Neural progenitor cell (in vitro differentiated cells): ENCODE measurements around the gene KSR1. TPM values are rescaled to one million over a fixed set of nuclear protein-coding genes. Genes with fewer than 3 reads are reported as not detected.

Source experiments
- DNase-seq: peaks from one replicate; pipeline ENCODE4 v3.0.0-alpha.2; 2016; ENCODE audit warnings: low spot score
- H2AFZ ChIP-seq: fragments of 200-600 bp; sonication (generic); replicated peaks from 2 replicates; pipeline ENCODE4 v1.6.1; 2016; ENCODE audit warnings: antibody characterized with exemption
- H3F3A ChIP-seq: fragments of 200-600 bp; sonication (generic); 2 replicates; pipeline ENCODE4 v1.6.1; 2016; ENCODE audit warnings: antibody characterized with exemption, low read depth
- H3K27ac ChIP-seq: fragments of 200-600 bp; sonication (generic); 2 replicates; pipeline ENCODE4 v1.5.1; 2016; ENCODE audit warnings: mild to moderate bottlenecking
- H3K27me3 ChIP-seq: fragments of 200-600 bp; sonication (generic); 2 replicates; pipeline ENCODE4 v1.6.1; 2016; ENCODE audit warnings: mild to moderate bottlenecking, moderate library complexity
- H3K36me3 ChIP-seq: fragments of 200-600 bp; sonication (generic); 2 replicates; pipeline ENCODE4 v1.5.1; 2016
- H3K4me1 ChIP-seq: fragments of 200-600 bp; sonication (generic); 2 replicates; pipeline ENCODE4 v1.6.1; 2016; ENCODE audit warnings: mixed run types
- H3K4me2 ChIP-seq: fragments of 200-600 bp; sonication (generic); 2 replicates; pipeline ENCODE4 v1.6.1; 2016
- H3K4me3 ChIP-seq: fragments of 200-600 bp; sonication (generic); 2 replicates; pipeline ENCODE4 v1.5.1; 2016
- H3K79me2 ChIP-seq: fragments of 200-600 bp; sonication (generic); 2 replicates; pipeline ENCODE4 v1.6.1; 2016; ENCODE audit warnings: low read depth
- H3K9ac ChIP-seq: fragments of 200-600 bp; sonication (generic); 2 replicates; pipeline ENCODE4 v1.6.1; 2016
- H3K9me3 ChIP-seq: fragments of 200-600 bp; sonication (generic); 2 replicates; pipeline ENCODE4 v1.5.1; 2016; ENCODE audit warnings: low read depth
- H4K20me1 ChIP-seq: fragments of 200-600 bp; sonication (generic); 2 replicates; pipeline ENCODE4 v1.6.1; 2016; ENCODE audit warnings: low read depth
- H3K27ac Mint-ChIP-seq: 3 replicates; pipeline ENCODE4 v1.8.0; 2021; ENCODE audit warnings: mixed read lengths
- H3K27me3 Mint-ChIP-seq: 2 replicates; pipeline ENCODE4 v1.8.0; 2022; ENCODE audit warnings: low read depth, mild to moderate bottlenecking, inconsistent platforms, moderate library complexity, mixed read lengths; ENCODE audit not compliant: insufficient read depth
- H3K36me3 Mint-ChIP-seq: 3 replicates; pipeline ENCODE4 v1.8.0; 2021; ENCODE audit warnings: mixed read lengths
- H3K4me1 Mint-ChIP-seq: 3 replicates; pipeline ENCODE4 v1.8.0; 2021; ENCODE audit warnings: mixed read lengths
- H3K4me3 Mint-ChIP-seq: 3 replicates; pipeline ENCODE4 v1.8.0; 2021; ENCODE audit warnings: mild to moderate bottlenecking, moderate library complexity, mixed read lengths
- H3K9me3 Mint-ChIP-seq: 3 replicates; pipeline ENCODE4 v1.8.0; 2020; ENCODE audit warnings: mixed read lengths
- CTCF ChIP-seq: fragments of 200-600 bp; sonication (generic); IDR thresholded peaks from 2 replicates; pipeline ENCODE4 v1.5.1; 2017; ENCODE audit warnings: antibody characterized with exemption, mild to moderate bottlenecking
- EZH2 ChIP-seq: fragments of 200-600 bp; sonication (generic); IDR thresholded peaks from 2 replicates; pipeline ENCODE4 v1.6.1; 2017; ENCODE audit warnings: antibody characterized with exemption, mild to moderate bottlenecking, moderate library complexity
- EZH2phosphoT487 ChIP-seq: fragments of 200-600 bp; sonication (generic); IDR thresholded peaks from 2 replicates; pipeline ENCODE4 v1.6.1; 2017; ENCODE audit warnings: antibody characterized with exemption
- total RNA-seq: library from RNA; depleted of rRNA; stranded (reverse); fragments of >200 nt; gene quantifications from 2 replicates; pipeline ENCODE4 v1.2.3, GENCODE V29; 2015; ENCODE audit warnings: low replicate concordance

Gene KSR1
- total RNA-seq, 1 donor from 2014 or later: 16.4 TPM

DNA sequence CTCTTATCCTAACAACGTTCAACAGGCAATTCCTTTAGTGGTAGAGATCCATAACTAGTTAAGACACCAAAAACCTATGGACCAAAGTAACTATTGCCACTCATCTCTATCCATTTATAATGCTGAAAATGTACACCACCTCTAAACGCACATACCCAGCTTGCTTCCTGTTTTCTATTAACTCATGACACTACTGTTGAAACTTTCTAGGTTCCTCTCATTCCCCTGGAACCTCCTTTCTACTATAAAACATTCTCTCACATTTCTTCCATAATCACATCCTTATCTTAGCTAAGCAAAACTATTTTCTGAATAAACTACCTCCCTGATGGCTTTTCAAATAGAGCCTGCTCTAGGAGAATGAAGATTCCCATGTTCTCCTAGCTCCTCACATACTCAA lies 42.9 kb upstream of the KSR1 start:
- Histone ChIP-seq H3K27ac (no peak overlapping the region), H3K4me1 (no peaks in the 10 kb centered on the region), H3F3A (no peaks in the 10 kb centered on the region), H3K4me2 (no peak overlapping the region), H3K9me3 (no peaks in the 10 kb centered on the region), H3K27me3 (no peaks in the 10 kb centered on the region), H3K4me3 (no peak overlapping the region), H4K20me1 (no peaks in the 10 kb centered on the region), H3K9ac (no peak overlapping the region), H2AFZ (no peak overlapping the region), H3K36me3 (no peaks in the 10 kb centered on the region), H3K79me2 (no peaks in the 10 kb centered on the region)
- Mint-ChIP-seq H3K4me1 (peaks cover 2% of the 10 kb centered on the region), H3K9me3 (no peaks in the 10 kb centered on the region), H3K36me3 (no peaks in the 10 kb centered on the region), H3K4me3 (no peak overlapping the region), H3K27me3 (peaks cover 4% of the 10 kb centered on the region), H3K27ac (no peak overlapping the region)
- no peak for DNase-seq
- TF ChIP-seq EZH2 (no peak), CTCF (no peak), EZH2phosphoT487 (no peak)

DNA sequence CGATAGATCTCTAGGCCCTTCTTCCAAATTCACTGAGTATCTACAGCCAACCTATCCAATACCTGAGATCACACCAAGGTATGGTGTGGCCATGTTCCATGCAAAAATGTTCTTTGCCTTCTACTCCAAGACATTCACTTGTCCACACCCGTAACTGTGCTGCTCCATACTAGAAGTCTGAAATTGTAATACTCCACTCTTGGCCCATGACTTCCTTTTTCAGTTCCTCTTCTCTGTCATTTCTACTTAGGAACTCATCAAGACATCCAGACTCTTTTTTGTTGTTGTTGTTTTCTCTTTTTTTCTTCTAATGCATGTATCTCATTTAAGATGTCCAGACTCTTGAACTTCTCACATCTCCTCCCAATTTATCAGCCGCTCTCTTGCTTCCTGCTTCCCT lies 42.5 kb upstream of the KSR1 start:
- Histone ChIP-seq H3K27ac (no peak overlapping the region), H3K27me3 (no peaks in the 10 kb centered on the region), H3K4me1 (no peaks in the 10 kb centered on the region), H3K79me2 (no peaks in the 10 kb centered on the region), H3K36me3 (no peaks in the 10 kb centered on the region), H3F3A (no peaks in the 10 kb centered on the region), H4K20me1 (no peaks in the 10 kb centered on the region), H3K9me3 (no peaks in the 10 kb centered on the region), H3K4me3 (no peak overlapping the region), H2AFZ (no peak overlapping the region), H3K9ac (no peak overlapping the region), H3K4me2 (no peak overlapping the region)
- H3K27me3 Mint-ChIP-seq: peaks cover 4% of the 10 kb centered on the region
- H3K9me3 Mint-ChIP-seq: no peaks in the 10 kb centered on the region
- H3K36me3 Mint-ChIP-seq: no peaks in the 10 kb centered on the region
- H3K4me3 Mint-ChIP-seq: no peak overlapping the region
- no peak overlapping the region for H3K27ac Mint-ChIP-seq
- H3K4me1 Mint-ChIP-seq: no peaks in the 10 kb centered on the region
- TF ChIP-seq EZH2 (no peak), EZH2phosphoT487 (no peak), CTCF (no peak)
- no peak for DNase-seq

DNA sequence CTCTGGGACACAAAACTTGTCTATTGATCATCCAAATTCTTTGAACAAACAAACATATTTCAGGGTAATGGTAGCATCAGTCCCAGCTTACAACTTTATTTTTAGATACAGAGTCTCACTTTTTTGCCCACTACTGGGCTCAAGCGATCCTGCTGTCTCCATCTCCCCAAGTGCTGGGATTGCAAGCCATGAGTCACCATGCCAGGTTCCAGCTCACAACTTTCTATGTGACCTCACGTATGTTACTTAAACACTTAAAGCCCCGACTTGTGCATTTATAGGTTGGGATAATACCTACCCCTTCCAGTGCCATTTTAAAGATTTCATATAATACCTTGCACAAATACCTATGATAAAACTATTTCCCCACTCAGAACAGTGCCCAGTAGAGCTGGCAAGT lies 42.0 kb upstream of the KSR1 start:
- no peak overlapping the region for H3K4me3 ChIP-seq
- no peaks in the 10 kb centered on the region for H3K9me3 ChIP-seq
- H3K9ac ChIP-seq: no peak overlapping the region
- no peaks in the 10 kb centered on the region for H3K4me1 ChIP-seq
- H4K20me1 ChIP-seq: no peaks in the 10 kb centered on the region
- H3K9me3 Mint-ChIP-seq: no peaks in the 10 kb centered on the region
- H3K36me3 Mint-ChIP-seq: no peaks in the 10 kb centered on the region
- H2AFZ ChIP-seq: no peak overlapping the region
- no peak overlapping the region for H3K4me3 Mint-ChIP-seq
- H3K27me3 ChIP-seq: no peaks in the 10 kb centered on the region
- no peak for DNase-seq
- peaks cover 4% of the 10 kb centered on the region for H3K27me3 Mint-ChIP-seq
- H3K27ac Mint-ChIP-seq: no peak overlapping the region
- H3F3A ChIP-seq: no peaks in the 10 kb centered on the region
- TF ChIP-seq CTCF: no peak
- no peak for TF ChIP-seq EZH2
- no peak for TF ChIP-seq EZH2phosphoT487
- no peak overlapping the region for H3K4me2 ChIP-seq
- no peaks in the 10 kb centered on the region for H3K36me3 ChIP-seq
- H3K27ac ChIP-seq: no peak overlapping the region
- H3K79me2 ChIP-seq: no peaks in the 10 kb centered on the region
- H3K4me1 Mint-ChIP-seq: no peaks in the 10 kb centered on the region

GRCh38 chr17:27414694-27415093 lies 41.6 kb upstream of the KSR1 start:
- H3F3A ChIP-seq: no peaks in the 10 kb centered on the region
- TF ChIP-seq EZH2phosphoT487: no peak
- no peak for TF ChIP-seq EZH2
- no peak for TF ChIP-seq CTCF
- H3K4me3 ChIP-seq: no peak overlapping the region
- no peak overlapping the region for H3K4me2 ChIP-seq
- H3K27ac Mint-ChIP-seq: no peak overlapping the region
- no peaks in the 10 kb centered on the region for H3K79me2 ChIP-seq
- H2AFZ ChIP-seq: no peak overlapping the region
- H3K4me1 Mint-ChIP-seq: no peaks in the 10 kb centered on the region
- DNase-seq: no peak
- no peak overlapping the region for H3K4me3 Mint-ChIP-seq
- H3K27me3 ChIP-seq: no peaks in the 10 kb centered on the region
- H3K27me3 Mint-ChIP-seq: peaks cover 4% of the 10 kb centered on the region
- H3K36me3 Mint-ChIP-seq: no peaks in the 10 kb centered on the region
- no peak overlapping the region for H3K27ac ChIP-seq
- H3K36me3 ChIP-seq: no peaks in the 10 kb centered on the region
- H3K9me3 Mint-ChIP-seq: no peaks in the 10 kb centered on the region
- no peaks in the 10 kb centered on the region for H4K20me1 ChIP-seq
- no peaks in the 10 kb centered on the region for H3K9me3 ChIP-seq
- no peak overlapping the region for H3K9ac ChIP-seq
- H3K4me1 ChIP-seq: no peaks in the 10 kb centered on the region
